Adrenal gland (tissue), 5 donors: Measurements from ENCODE around the gene S100A1.

Experiments used
- POLR2A ChIP-seq, 2 donors: fragments of 450-650 bp; IDR thresholded peaks; one replicate each; pipeline ENCODE4 v1.6.1; 2017; ENCODE audit warnings: antibody characterized with exemption in 2 of 2, mild to moderate bottlenecking in 2 of 2, moderate library complexity in 1 of 2
- TF ChIP-seq, protein P1 (sequence below), 6 experiments: fragments of 450-650 bp in 4 of 6; fragments of 200-600 bp in 2 of 6; sonication (generic) in 1 of 6; IDR thresholded peaks; 1 replicate in 5 of 6; 2 replicates in 1 of 6; pipeline versions ENCODE4 v1.5.1 to v1.8.0; 2016 to 2021; ENCODE audit warnings: antibody characterized with exemption in 6 of 6, mild to moderate bottlenecking in 2 of 6, moderate library complexity in 1 of 6
- donor health status: DM: no; HTN: no; CAD: no.

DNA sequence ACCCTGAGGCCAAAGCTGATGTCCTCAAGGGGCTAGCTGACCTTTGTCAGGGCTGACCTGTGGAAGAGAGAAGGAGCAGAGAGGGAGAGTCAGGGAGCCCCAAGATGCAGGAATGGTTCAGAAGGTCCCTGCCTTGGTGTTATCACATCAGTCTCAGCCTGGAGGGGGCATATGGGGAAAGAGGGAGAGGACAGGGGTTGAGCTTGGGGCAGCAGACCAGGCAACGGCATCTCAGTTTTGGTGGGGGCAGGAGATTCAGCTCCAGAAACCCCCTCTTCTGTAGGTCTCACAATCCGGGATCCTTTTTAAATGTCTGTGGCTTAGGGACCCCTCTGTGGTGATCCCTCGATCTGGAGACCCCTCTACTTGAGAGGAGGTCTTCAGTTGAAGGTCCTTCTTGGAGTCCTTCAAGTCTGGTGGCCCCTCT lies 1.7 kb upstream of the S100A1 start:
- TF ChIP-seq POLR2A (IDR thresholded peaks at IDR 0.05), result no peak
- TF ChIP-seq, protein P1, sequence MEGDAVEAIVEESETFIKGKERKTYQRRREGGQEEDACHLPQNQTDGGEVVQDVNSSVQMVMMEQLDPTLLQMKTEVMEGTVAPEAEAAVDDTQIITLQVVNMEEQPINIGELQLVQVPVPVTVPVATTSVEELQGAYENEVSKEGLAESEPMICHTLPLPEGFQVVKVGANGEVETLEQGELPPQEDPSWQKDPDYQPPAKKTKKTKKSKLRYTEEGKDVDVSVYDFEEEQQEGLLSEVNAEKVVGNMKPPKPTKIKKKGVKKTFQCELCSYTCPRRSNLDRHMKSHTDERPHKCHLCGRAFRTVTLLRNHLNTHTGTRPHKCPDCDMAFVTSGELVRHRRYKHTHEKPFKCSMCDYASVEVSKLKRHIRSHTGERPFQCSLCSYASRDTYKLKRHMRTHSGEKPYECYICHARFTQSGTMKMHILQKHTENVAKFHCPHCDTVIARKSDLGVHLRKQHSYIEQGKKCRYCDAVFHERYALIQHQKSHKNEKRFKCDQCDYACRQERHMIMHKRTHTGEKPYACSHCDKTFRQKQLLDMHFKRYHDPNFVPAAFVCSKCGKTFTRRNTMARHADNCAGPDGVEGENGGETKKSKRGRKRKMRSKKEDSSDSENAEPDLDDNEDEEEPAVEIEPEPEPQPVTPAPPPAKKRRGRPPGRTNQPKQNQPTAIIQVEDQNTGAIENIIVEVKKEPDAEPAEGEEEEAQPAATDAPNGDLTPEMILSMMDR (IDR thresholded peaks at IDR 0.05), result no peak
